NCI-H2107 (cell line): ENCODE measurements around the gene TRIM27.
A peak's percentile ranks its signal among the peaks of the same experiment; 100 is the strongest.
"Not testable (repeated sequence)": the region's sequence is repeated elsewhere in the genome, so short reads cannot be mapped to it uniquely, and the experiment has no call there.

Experiments
- DNase-seq: peaks from one replicate; lab custom pipeline; 2025; lab: John Stamatoyannopoulos, UW

Gene TRIM27

DNA sequence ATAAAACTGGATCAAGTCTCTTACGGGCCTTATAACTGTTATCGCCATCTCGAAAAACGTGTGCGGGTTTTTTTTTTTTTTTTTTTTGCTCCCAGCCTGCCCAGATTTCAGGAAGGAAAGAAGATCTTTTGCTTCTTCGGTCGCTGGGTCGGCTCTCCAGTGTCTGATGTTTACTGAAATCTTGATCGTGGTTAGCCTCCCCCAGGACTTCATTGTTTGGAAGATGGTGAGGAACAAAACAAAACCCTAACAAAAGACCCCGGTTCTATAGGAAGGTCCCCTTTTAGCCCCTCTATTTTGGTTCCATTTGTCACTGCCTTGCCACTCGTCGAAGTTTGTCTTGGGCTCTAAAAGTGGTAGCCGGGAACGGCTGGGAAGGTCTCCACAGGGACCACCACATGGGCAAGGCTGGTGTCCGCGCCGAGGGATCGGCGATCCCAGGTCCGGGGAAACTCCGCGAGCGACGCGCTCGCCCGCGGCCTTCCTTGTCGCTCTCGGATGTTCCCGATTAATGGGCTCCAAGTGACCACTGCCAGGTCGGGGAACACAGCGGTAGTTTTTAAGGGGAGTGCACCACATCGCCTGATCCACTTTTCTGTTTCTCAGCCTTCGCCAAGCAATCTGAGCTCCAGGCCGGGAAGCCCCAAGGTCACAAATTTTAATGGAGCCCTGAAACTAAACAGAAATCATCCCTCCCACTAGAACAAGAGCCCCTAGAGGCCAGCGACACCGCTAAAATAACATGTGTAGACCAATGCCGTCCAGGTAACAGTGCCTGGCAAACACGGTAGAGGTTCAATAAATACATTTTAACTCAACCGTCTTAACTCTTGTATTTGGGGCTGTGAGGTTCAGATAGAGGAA lies 27.0 kb downstream of the TRIM27 start:
- no peak for DNase-seq

DNA sequence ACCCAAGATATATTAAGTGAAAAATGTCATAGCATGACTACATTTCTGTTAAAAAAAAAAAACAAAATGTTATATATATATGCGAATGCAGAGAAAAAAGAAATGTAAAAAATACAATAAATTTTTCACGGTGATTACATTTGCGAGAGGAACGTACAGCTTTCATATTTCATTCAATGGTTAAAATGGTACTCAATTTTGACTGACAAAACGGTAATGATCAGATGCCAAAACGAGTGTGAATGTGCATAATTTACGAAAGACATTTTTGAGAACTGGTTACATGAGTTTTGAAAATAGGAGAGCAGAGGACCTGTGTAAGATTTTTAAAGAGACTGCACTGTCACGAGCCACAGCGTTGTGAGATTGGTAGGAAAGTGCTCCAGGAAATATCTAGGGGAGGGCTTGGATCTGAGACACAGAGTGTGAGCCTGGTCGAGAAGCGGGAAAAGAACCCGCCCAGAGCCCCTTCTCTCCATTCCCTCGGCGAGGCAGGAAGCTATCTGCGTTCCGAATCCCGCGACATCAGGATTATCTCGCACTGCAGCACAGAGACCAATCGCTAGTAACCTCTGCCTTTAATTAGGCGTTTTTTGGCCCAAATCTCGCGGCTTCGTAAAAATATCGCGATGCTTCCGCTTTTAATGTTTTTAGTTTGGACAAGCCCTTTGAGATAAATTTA lies 28.5 kb downstream of the TRIM27 start:
- peak; percentile 79 for DNase-seq

GRCh38 chr6:28893172-28893799 lies 30.5 kb downstream of the TRIM27 start:
- DNase-seq: no peak

DNA sequence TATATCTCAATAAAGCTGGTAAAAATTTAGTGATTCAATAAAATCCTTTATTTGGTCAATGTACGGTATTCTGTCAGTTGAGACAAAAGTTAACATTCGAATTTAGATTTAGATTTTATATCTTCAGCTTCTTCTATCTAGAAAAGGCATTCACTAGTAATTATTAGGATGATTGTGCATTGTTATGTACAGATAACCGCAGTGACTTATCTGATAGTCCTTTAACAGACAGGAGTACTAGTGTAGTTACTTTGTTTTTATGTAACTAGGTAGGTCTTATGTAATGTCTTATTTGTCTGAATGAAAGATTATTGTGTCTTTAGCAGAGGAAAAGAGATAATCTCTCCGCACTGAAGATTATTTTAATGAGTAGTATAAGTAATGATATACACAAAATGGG lies 31.3 kb downstream of the TRIM27 start:
- DNase-seq: no peak

- DNase-seq: no peak
These were observed 35.8 kb downstream of the TRIM27 start for GRCh38 chr6:28887796-28888496.

GRCh38 chr6:28886079-28886439 lies 37.7 kb downstream of the TRIM27 start:
- DNase-seq: no peak

GRCh38 chr6:28884423-28885131 lies 39.2 kb downstream of the TRIM27 start:
- no peak for DNase-seq

- DNase-seq: no peak
These were observed 42.6 kb downstream of the TRIM27 start for GRCh38 chr6:28880894-28881780.

GRCh38 chr6:28880519-28880893 lies 43.3 kb downstream of the TRIM27 start:
- DNase-seq: no peak

- no peak for DNase-seq
These were observed 47.1 kb downstream of the TRIM27 start for GRCh38 chr6:28876710-28877109.

GRCh38 chr6:28875191-28875747 lies 48.5 kb downstream of the TRIM27 start:
- no peak for DNase-seq

DNA sequence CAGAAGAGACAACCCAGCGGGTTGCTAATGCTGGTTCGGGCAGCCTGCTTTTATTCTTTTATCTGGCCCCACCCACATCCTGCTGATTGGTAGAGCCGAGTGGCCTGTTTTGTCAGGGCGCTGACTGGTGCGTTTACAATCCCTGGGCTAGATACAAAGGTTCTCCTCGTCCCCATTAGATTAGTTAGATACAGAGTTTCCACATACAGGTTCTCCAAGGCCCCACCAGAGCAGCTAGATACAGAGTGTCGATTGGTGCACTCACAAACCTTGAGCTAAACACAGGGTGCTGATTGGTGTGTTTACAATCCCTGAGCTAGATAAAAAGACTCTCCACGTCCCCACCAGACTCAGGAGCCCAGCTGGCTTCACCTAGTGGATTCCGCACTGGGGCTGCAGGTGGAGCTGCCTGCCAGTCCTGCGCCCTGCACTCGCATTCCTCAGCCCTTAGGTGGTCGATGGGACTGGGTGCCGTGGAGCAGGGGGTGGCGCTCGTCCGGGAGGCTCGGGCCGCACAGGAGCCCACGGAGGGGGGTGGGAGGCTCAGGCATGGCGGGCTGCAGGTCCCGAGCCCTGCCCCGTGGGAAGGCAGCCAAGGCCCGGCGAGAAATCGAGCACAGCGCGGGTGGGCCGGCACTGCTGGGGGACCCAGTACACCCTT lies 51.5 kb downstream of the TRIM27 start:
- not testable (repeated sequence) for DNase-seq

DNA sequence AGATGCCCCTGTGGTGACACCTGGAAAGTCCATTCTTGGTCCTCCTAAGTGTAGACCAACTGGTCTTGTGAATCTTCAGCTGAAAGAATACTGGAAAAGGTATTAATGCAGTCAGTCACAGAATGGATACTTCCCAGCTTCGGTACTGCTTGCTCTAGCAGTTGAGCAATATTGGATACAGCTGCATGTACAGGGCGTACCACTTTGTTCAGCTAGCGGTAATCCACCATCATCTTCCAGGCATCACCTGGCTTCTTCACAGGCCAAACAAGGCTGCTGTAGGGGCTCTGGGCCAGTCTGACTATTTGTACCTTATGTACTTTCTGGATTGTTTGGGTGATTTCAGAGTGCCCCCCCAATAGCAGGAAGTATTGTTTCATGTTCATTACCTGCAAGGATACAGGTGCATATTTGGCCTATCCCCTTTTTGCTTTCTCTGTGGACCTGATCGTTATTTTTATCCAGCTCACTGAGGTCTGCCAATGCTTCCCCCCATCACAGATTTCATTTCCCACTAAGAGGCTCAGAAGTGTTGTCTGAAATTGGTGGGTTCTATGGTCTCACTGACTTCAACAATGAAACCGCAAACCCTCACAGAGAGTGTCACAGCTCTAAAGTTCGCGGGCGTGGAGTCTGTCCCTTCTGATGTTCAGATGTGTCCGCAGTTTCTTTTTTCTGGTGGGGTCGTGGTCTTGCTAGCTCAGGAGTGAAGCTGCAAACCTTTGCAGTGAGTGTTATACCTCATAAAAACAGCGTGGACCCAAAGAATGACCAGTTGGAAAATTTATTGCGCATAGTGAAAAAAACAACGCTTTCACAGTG lies 52.2 kb downstream of the TRIM27 start:
- DNase-seq: no peak

DNA sequence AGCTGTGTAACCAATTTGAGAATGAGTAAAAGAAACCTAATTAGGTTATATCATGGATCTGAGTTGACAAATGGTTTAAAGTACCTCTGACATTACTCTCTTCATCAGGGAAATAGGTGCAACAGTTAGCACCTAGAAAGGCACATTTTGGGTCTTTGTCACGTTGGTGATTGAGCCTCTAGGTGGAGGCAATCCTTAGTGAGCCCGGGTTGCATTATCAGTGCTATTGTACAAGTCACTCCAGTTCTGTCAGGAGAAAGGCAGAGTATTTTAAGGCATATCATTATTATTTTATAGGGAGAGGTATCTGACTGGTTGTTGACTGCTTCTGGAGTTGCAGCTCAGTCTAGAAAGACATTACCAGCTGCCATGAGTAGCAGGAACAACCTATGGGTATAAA lies 54.9 kb downstream of the TRIM27 start:
- DNase-seq: no peak

DNA sequence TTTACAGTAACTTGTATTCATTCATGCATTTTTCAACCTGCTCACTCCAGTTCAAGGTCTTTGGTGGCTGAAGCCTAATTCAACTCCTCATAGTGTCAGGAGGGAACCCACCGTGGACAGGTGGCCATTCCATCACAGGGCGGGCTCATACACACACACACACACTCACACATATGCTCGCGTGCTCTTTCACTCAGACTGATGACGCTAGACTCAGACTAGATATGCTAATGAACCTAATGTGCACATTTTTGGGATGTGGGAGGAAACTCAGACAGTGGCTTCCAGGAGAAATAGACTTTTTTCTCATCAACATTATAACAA lies 56.7 kb downstream of the TRIM27 start:
- DNase-seq: no peak

DNA sequence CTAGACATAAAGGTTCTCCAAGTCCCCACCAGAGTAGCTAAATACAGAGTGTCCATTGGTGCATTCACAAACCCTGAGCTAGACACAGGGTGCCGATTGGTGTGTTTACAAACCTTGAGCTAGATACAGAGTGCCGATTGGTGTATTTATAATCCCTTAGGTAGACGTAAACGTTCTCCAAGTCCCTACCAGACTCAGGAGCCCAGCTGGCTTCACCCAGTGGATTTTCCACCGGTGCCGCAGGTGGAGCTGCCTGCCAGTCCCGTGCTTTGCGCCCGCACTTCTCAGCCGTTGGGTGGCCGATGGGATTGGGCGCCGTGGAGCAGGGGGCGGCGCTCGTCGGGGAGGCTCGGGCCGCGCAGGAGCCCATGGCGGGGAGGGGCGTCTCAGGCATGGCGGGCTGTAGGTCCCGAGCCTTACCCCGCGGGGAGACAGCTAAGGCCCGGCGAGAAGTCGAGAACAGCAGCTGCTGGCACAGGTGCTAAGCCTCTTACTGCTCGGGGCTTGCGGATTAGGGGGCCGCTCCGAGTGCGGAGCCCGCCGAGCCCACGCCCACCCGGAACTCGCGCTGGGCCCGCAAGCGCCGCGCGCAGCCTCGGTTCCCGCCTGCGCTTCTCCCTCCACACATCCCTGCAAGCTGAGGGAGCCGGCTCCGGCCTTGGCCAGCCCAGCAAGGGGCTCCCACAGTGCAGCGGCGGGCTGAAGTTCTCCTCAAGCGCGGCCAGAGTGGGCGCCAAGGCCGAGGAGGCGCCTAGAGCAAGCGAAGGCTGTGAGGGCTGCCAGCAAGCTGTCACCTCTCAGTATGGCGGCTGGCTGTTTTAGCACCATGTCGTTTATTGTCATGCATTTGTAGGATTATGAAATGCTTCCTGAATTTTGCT lies 57.3 kb downstream of the TRIM27 start:
- not testable (repeated sequence) for DNase-seq

- DNase-seq: no peak
These were observed 58.2 kb downstream of the TRIM27 start for GRCh38 chr6:28865401-28866204.
